IPS-18a (cell line): ENCODE measurements around the gene DOK5.

Experiments used
- H3K27ac ChIP-seq: one replicate; pipeline ENCODE4 v1.5.1; 2013; ENCODE audit warnings: low read length
- H3K27me3 ChIP-seq: one replicate; pipeline ENCODE4 v1.6.1; 2013; ENCODE audit warnings: mild to moderate bottlenecking, low read length; ENCODE audit not compliant: control insufficient read depth, insufficient read depth
- H3K36me3 ChIP-seq: one replicate; pipeline ENCODE4 v1.6.1; 2013; ENCODE audit warnings: low read depth, low read length; ENCODE audit not compliant: control insufficient read depth
- H3K4me1 ChIP-seq: one replicate; pipeline ENCODE4 v1.6.1; 2013; ENCODE audit warnings: low read depth, low read length; ENCODE audit not compliant: control insufficient read depth
- H3K4me3 ChIP-seq: one replicate; pipeline ENCODE4 v1.5.1; 2013; ENCODE audit warnings: low read length
- H3K9ac ChIP-seq: one replicate; pipeline ENCODE4 v1.6.1; 2013; ENCODE audit warnings: mild to moderate bottlenecking, low read length, moderate library complexity
- H3K9me3 ChIP-seq: one replicate; pipeline ENCODE4 v1.6.1; 2013; ENCODE audit warnings: low read depth, low read length; ENCODE audit not compliant: control insufficient read depth

DOK5 gene

GRCh38 chr20:54488442-54488841, 13.0 kb downstream of the DOK5 start:
- Histone ChIP-seq H3K9me3 (no peaks in the 10 kb centered on the region), H3K4me1 (no peaks in the 10 kb centered on the region), H3K27me3 (no peaks in the 10 kb centered on the region), H3K27ac (no peak overlapping the region), H3K36me3 (no peaks in the 10 kb centered on the region), H3K9ac (no peak overlapping the region), H3K4me3 (no peak overlapping the region)

DNA sequence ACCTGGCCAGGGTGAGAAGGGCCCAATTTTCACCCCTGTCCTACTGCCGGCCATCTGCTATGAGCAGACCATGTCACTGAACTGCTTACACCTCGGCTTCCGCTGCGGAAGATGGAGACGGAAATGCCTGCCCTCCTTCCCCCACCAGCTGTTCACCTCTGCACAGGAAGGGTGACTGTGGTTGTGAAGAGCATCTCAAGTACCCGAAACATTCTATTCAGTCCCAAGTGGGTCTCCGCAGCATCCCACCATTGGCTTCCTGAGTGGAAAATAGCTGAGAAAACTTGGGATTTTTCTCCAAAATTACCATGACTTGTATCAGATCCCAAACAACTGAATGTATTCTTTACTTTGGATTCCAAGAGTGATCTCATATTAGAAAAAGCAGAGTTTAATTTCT, 16.1 kb downstream of the DOK5 start:
- Histone ChIP-seq H3K27ac (no peak overlapping the region), H3K4me3 (no peak overlapping the region), H3K36me3 (no peaks in the 10 kb centered on the region), H3K27me3 (no peaks in the 10 kb centered on the region), H3K4me1 (no peaks in the 10 kb centered on the region), H3K9me3 (no peaks in the 10 kb centered on the region), H3K9ac (no peak overlapping the region)

DNA sequence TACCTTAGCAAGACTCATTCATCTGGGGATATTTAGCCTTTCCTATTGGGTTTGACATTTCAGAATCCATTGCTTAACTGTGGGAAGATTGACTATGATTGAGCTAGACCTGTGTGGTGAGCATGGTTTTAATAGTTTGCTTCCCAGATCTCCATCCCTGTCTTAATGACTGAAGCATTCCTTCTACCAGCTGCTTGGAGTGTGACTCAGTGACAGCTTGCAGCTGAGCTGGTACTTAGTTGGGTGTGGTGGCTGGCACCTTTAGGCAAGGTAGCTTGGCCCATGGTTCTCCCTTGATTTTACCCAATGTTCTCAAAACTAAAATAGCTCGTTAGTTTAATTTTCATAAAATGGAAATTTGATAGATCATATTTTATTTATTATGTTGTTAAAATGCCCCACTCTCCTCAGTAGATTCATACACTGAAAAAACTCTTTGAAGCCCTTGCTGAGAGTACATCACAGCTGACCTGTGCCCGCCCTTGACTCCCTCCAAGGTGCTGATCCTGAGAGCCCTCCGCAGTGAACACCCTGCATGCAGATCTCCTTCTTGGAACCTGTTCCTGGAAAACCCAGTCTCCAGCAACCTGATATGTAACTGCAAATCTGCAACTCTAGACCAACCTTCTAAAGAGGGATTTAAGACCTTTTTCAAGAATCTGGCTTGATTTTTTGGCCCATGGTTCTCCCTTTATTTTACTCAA, 19.1 kb downstream of the DOK5 start:
- Histone ChIP-seq H3K27ac (no peak overlapping the region), H3K9me3 (no peaks in the 10 kb centered on the region), H3K4me1 (no peaks in the 10 kb centered on the region), H3K36me3 (no peaks in the 10 kb centered on the region), H3K4me3 (no peak overlapping the region), H3K9ac (no peak overlapping the region), H3K27me3 (no peaks in the 10 kb centered on the region)

DNA sequence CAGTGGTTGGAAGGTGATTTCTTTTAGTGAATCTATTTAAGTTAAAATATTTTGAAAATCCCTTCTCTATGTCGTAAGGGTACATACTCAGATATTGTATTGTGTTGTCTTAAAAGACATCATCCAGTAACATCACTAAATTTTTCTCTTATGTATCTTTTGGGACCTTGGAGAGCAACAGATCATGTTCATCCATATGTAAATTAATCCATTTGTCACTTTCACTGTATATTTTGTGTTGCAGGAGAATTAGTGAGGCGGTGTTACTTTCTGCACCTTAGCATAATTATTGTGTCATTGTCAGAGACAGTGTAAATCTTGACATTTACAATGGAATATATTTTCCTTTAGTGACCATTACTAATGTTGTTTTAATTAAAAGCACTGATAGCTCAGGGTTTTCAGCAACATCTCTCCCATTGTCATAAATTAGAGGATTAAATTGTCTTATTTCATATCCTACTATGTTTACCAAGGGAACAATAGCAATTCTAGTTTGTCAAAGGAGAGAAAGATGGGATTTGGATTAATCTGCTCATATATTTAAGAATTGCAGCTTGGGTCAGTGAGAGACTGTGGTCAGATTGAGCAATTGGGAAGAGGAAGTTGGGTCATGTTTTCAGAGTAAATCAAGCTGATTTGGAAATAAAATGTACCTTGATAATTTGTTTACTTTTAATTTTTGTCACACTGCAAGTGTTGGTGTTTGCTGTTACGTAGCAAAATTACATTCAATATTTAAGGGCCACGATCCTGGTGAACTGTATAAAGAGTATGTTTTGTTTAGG, 22.7 kb downstream of the DOK5 start:
- Histone ChIP-seq H3K9me3 (no peaks in the 10 kb centered on the region), H3K27ac (no peak overlapping the region), H3K27me3 (no peaks in the 10 kb centered on the region), H3K4me1 (no peaks in the 10 kb centered on the region), H3K36me3 (no peaks in the 10 kb centered on the region), H3K9ac (no peak overlapping the region), H3K4me3 (no peak overlapping the region)

DNA sequence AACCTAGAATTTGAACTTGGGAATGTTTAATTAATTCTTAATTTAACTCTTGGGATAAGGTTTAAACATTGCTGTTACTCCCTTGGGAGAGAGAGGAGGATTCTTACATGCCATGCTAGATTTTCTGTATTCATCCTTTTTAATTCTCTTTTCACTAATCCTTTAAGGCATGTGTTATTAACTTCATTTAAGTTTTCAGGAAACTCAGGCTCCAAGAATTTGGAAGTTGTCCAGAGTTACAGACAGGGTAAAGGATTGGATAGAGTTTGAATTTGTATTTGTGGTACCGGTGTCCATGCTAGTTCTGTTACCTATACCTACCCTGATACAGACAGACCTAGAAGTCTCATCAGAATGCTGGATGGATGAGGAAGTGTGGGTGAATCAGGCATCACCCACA, 23.7 kb downstream of the DOK5 start:
- Histone ChIP-seq H3K9ac (no peak overlapping the region), H3K4me1 (no peaks in the 10 kb centered on the region), H3K27ac (no peak overlapping the region), H3K4me3 (no peak overlapping the region), H3K36me3 (no peaks in the 10 kb centered on the region), H3K9me3 (no peaks in the 10 kb centered on the region), H3K27me3 (no peaks in the 10 kb centered on the region)

- Histone ChIP-seq H3K27me3 (no peaks in the 10 kb centered on the region), H3K4me1 (no peaks in the 10 kb centered on the region), H3K27ac (no peak overlapping the region), H3K4me3 (no peak overlapping the region), H3K36me3 (no peaks in the 10 kb centered on the region), H3K9me3 (no peaks in the 10 kb centered on the region), H3K9ac (no peak overlapping the region)
Measured at GRCh38 chr20:54502179-54502578, 26.8 kb downstream of the DOK5 start.

DNA sequence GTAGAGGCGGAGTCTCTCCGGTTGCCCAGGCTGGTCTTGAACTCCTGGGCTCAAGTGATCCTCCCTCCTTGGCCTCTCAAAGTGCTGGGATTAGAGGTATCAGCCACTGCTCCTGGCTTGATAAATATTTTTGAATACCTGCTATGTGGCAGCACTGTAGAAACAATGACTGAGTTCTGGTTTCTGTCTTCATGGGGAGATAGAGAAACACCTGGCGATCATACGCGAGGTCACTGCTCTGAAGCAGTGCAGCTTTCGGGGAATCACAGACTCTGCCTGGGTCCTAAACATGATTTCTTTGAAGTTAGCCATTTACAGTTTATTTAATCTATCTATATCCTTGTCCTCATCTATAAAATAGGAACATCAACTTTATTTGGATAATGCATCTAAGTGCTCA, 31.2 kb downstream of the DOK5 start:
- no peak overlapping the region for H3K27ac ChIP-seq
- no peaks in the 10 kb centered on the region for H3K36me3 ChIP-seq
- H3K4me1 ChIP-seq, result peaks cover 15% of the 10 kb centered on the region
- no peak overlapping the region for H3K9ac ChIP-seq
- no peaks in the 10 kb centered on the region for H3K9me3 ChIP-seq
- H3K4me3 ChIP-seq, result no peak overlapping the region
- no peaks in the 10 kb centered on the region for H3K27me3 ChIP-seq

- no peaks in the 10 kb centered on the region for H3K27me3 ChIP-seq
- H3K4me3 ChIP-seq, result peak overlapping the region; percentile 1
- H3K9ac ChIP-seq, result no peak overlapping the region
- H3K9me3 ChIP-seq, result no peaks in the 10 kb centered on the region
- H3K27ac ChIP-seq, result no peak overlapping the region
- peaks cover 24% of the 10 kb centered on the region for H3K4me1 ChIP-seq
- H3K36me3 ChIP-seq, result no peaks in the 10 kb centered on the region
Measured at GRCh38 chr20:54510541-54511129, 35.2 kb downstream of the DOK5 start.

DNA sequence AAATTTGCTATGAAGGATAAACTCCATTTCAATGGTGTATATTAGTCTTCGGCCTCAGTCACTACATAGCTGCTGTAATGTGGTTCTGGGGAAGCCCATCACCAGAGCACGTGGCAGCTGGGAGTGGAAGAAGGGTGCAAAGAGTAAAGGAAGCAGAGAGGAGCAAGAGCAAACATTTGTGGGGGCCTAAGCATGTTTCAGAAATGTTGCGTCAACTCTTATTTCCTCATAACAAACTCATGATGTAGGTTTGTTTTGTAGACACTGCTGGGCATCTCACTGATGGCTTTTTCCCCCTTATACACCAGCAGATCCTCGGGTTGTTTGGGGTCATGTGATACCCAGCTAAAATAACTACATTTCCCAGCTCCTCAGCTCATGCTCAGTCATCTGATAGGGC, 37.3 kb downstream of the DOK5 start:
- no peak overlapping the region for H3K27ac ChIP-seq
- H3K9me3 ChIP-seq, result no peaks in the 10 kb centered on the region
- no peak overlapping the region for H3K4me3 ChIP-seq
- no peaks in the 10 kb centered on the region for H3K36me3 ChIP-seq
- H3K9ac ChIP-seq, result no peak overlapping the region
- H3K27me3 ChIP-seq, result no peaks in the 10 kb centered on the region
- H3K4me1 ChIP-seq, result peaks cover 24% of the 10 kb centered on the region

GRCh38 chr20:54514028-54514607, 38.7 kb downstream of the DOK5 start:
- Histone ChIP-seq H3K36me3 (no peaks in the 10 kb centered on the region), H3K4me1 (peaks cover 24% of the 10 kb centered on the region), H3K27ac (no peak overlapping the region), H3K4me3 (no peak overlapping the region), H3K27me3 (no peaks in the 10 kb centered on the region), H3K9me3 (no peaks in the 10 kb centered on the region), H3K9ac (no peak overlapping the region)

DNA sequence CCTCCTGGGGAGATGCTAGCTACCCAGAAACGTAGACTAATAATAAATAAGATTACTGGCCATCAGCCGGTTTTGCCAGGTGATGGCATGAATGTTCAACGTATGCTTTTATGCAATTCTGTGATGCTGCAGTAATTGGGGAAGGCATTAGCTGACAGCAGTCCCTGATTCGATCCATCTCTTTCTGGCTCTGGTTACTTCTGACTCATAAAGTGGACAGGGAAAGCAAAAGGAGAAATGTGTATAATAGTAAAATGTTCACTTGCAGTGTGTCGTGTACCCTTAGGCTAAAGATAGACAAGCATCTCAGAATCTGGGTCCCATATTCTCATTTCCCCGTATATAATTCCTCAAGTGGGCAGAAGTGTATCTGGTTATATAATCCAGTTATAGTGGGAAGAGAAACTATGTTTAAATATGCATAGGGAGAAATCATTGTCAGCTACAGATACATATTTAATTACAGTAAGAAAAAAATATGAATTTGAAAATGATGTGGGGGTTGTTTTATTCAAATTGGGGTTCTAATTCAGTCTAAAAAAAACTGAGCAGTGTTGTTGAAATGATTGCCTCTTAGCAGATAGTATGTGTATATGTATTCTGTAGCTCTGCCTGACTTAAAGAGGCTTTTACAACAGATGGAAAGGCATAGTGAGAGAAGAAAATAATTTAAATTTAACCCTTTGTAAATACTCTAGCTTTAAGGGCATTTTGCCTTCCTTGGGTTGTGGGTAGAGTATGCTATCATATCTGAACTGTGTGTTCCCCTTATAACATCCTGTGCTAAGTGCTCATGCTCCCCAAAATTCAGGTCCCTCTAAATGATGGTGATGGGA, 40.6 kb downstream of the DOK5 start:
- no peaks in the 10 kb centered on the region for H3K9me3 ChIP-seq
- no peak overlapping the region for H3K4me3 ChIP-seq
- no peaks in the 10 kb centered on the region for H3K36me3 ChIP-seq
- no peak overlapping the region for H3K9ac ChIP-seq
- H3K27ac ChIP-seq, result no peak overlapping the region
- no peaks in the 10 kb centered on the region for H3K27me3 ChIP-seq
- H3K4me1 ChIP-seq, result peaks cover 9% of the 10 kb centered on the region
